Neural crest cell (in vitro differentiated cells): Measurements from ENCODE around the gene TMEM231. TPM values are rescaled to one million over a fixed set of nuclear protein-coding genes. Genes with fewer than 3 reads are reported as not detected.

Experiments
- DNase-seq: peaks from one replicate; pipeline ENCODE4 v3.0.0; 2021; ENCODE audit warnings: low read depth, mixed read lengths, low spot score
- H3K27ac Mint-ChIP-seq: one replicate; pipeline ENCODE4 v1.8.0; 2021; ENCODE audit warnings: mild to moderate bottlenecking, mixed read lengths; ENCODE audit not compliant: unreplicated experiment
- H3K27me3 Mint-ChIP-seq: 2 replicates; pipeline ENCODE4 v1.8.0; 2021; ENCODE audit warnings: low read depth, mild to moderate bottlenecking, mixed read lengths
- H3K36me3 Mint-ChIP-seq: 2 replicates; pipeline ENCODE4 v1.8.0; 2021; ENCODE audit warnings: low read depth, mild to moderate bottlenecking, mixed read lengths
- H3K4me1 Mint-ChIP-seq: 2 replicates; pipeline ENCODE4 v1.8.0; 2021; ENCODE audit warnings: mixed read lengths
- H3K4me3 Mint-ChIP-seq: one replicate; pipeline ENCODE4 v1.8.0; 2021; ENCODE audit warnings: mild to moderate bottlenecking, mixed read lengths
- H3K9me3 Mint-ChIP-seq: 2 replicates; pipeline ENCODE4 v1.8.0; 2021; ENCODE audit warnings: mixed read lengths
- long read RNA-seq: library from polyadenylated mRNA; unstranded; transcript quantifications from one replicate; pipeline ENCODE4 v2.0.0, GENCODE V29; 2020
- total RNA-seq: library from RNA; stranded (reverse); gene quantifications from 2 replicates; pipeline ENCODE4 v1.2.1, GENCODE V29; 2021
- TF ChIP-seq, protein P1 (sequence below): fragments of 200-600 bp; sonication (generic); conservative IDR thresholded peaks from 2 replicates; pipeline ENCODE4 v1.5.0; 2021; ENCODE audit warnings: antibody characterized with exemption, mild to moderate bottlenecking

Gene TMEM231, protein sequence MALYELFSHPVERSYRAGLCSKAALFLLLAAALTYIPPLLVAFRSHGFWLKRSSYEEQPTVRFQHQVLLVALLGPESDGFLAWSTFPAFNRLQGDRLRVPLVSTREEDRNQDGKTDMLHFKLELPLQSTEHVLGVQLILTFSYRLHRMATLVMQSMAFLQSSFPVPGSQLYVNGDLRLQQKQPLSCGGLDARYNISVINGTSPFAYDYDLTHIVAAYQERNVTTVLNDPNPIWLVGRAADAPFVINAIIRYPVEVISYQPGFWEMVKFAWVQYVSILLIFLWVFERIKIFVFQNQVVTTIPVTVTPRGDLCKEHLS
- 25.8 and 27.5 TPM in 2 replicates for total RNA-seq
- long read RNA-seq, full-length matches to known transcripts, result 37 of 61 reads
- long read RNA-seq, partial matches to known transcripts, result 9 of 61 reads
- long read RNA-seq, other reads (novel, unspliced or antisense), result 15 of 61 reads

DNA sequence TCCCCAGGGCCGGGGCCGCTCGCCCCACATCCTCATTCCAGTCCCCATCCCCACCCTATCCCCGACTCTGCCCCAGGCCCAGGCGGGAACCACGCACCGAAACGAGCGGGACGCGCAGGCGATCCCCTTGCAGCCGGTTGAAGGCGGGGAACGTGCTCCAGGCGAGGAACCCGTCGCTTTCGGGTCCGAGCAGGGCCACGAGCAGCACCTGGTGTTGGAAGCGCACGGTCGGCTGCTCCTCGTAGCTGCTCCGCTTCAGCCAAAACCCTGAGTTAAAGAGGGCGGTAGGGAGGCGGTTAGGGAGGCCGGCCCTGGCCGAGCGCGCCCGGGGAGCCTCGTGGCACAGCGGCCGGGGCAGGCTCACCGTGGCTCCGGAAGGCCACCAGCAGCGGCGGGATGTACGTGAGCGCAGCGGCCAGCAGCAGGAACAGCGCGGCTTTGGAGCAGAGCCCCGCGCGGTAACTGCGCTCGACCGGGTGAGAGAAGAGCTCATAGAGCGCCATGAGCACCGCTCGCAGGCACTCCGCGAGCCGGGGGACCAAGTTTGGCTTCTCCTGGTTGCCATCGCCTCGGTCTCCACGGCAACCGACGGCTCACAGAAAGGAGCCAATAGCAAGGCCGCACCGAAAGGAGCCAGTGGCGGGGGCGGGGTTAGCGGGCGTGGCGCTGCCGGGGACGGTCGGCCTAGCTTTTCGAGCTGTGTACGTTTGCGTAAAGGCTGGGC lies at the start of gene TMEM231:
TSS of gene TMEM231 (minus strand) at position 546 of the 724 bp plus-strand sequence. CDS start at position 503, 43 bp downstream.
- Mint-ChIP-seq H3K36me3 (no peaks in the 10 kb centered on the region), H3K27ac (peak within 1 kb of the TSS; percentile 99), H3K4me3 (peak within 1 kb of the TSS; percentile 99)

DNA sequence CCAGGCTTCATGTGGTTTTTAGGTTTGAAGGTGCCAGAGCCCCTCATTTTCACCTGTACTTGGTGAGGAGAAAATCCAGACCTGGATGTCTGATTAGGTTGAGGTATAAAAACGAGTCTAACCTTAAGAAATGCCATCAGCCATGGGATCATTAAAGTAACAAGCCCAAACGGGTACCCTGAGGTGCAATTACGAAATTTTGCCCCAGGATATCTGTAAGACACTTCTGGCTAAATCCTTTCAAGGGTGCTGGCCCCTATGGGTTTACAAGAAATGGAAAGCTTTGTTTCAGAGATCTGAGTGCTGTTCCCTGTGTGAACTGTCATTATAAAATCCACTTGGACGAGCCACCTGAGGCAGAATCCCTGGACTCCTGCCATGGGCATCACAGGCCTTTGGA lies 47.2 kb upstream of the TMEM231 start:
- Mint-ChIP-seq H3K9me3 (no peaks in the 10 kb centered on the region), H3K4me1 (no peaks in the 10 kb centered on the region), H3K27ac (no peak overlapping the region), H3K36me3 (peaks cover 36% of the 10 kb centered on the region), H3K4me3 (no peak overlapping the region), H3K27me3 (no peaks in the 10 kb centered on the region)
- TF ChIP-seq, protein P1, sequence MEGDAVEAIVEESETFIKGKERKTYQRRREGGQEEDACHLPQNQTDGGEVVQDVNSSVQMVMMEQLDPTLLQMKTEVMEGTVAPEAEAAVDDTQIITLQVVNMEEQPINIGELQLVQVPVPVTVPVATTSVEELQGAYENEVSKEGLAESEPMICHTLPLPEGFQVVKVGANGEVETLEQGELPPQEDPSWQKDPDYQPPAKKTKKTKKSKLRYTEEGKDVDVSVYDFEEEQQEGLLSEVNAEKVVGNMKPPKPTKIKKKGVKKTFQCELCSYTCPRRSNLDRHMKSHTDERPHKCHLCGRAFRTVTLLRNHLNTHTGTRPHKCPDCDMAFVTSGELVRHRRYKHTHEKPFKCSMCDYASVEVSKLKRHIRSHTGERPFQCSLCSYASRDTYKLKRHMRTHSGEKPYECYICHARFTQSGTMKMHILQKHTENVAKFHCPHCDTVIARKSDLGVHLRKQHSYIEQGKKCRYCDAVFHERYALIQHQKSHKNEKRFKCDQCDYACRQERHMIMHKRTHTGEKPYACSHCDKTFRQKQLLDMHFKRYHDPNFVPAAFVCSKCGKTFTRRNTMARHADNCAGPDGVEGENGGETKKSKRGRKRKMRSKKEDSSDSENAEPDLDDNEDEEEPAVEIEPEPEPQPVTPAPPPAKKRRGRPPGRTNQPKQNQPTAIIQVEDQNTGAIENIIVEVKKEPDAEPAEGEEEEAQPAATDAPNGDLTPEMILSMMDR, result no peak
- DNase-seq, result no peak

More for the DNA sequence above, at the start of gene TMEM231:
- no peaks in the 10 kb centered on the region for H3K9me3 Mint-ChIP-seq
- peaks cover 38% of the 10 kb centered on the region for H3K4me1 Mint-ChIP-seq
- DNase-seq, result peak; percentile 95
- TF ChIP-seq, protein P1, result peak; percentile 11
- H3K27me3 Mint-ChIP-seq, result no peaks in the 10 kb centered on the region

DNA sequence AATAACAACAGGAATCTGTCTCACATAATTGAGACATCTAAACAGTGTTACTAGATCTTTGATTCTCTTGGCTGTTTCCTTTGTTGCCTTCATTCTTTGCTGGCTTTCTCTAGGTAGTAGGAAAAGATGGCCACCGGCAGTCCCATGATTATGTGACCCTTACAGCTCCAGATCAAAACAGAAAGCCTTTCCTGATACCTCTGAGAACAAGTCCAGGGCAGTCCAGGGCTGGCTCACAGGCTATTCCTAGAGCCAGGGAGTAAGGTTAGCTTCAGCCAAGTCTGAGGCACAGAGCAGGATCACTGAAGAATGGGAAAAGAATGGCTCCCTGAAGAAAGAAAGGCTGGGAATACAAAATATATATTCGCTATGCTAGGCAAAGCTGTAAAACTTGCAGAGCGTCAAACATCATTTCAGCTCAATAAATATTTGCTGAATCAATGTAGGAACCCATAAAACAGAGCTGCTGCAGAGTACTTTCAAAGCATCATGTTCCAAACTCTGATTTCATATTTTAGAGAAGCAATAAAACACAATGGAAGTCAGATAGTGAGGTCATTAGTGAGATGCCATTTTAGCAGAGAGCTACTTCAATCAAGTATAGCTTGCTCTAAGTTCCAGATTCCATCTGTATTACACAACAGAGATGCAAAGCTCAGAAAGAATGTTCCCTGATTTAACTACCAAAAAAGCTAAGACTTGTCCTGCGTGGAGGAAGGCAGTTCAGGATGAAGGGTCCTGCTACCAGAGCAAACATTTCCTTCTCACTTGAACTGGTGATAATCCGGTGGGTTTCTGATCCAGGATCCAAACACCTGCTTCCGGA lies 43.6 kb upstream of the TMEM231 start:
- TF ChIP-seq, protein P1, result no peak
- peaks cover 40% of the 10 kb centered on the region for H3K36me3 Mint-ChIP-seq
- no peak for DNase-seq
- no peak overlapping the region for H3K4me3 Mint-ChIP-seq
- peaks cover 3% of the 10 kb centered on the region for H3K9me3 Mint-ChIP-seq
- H3K27me3 Mint-ChIP-seq, result no peaks in the 10 kb centered on the region
- H3K27ac Mint-ChIP-seq, result no peak overlapping the region
- H3K4me1 Mint-ChIP-seq, result peaks cover 4% of the 10 kb centered on the region

DNA sequence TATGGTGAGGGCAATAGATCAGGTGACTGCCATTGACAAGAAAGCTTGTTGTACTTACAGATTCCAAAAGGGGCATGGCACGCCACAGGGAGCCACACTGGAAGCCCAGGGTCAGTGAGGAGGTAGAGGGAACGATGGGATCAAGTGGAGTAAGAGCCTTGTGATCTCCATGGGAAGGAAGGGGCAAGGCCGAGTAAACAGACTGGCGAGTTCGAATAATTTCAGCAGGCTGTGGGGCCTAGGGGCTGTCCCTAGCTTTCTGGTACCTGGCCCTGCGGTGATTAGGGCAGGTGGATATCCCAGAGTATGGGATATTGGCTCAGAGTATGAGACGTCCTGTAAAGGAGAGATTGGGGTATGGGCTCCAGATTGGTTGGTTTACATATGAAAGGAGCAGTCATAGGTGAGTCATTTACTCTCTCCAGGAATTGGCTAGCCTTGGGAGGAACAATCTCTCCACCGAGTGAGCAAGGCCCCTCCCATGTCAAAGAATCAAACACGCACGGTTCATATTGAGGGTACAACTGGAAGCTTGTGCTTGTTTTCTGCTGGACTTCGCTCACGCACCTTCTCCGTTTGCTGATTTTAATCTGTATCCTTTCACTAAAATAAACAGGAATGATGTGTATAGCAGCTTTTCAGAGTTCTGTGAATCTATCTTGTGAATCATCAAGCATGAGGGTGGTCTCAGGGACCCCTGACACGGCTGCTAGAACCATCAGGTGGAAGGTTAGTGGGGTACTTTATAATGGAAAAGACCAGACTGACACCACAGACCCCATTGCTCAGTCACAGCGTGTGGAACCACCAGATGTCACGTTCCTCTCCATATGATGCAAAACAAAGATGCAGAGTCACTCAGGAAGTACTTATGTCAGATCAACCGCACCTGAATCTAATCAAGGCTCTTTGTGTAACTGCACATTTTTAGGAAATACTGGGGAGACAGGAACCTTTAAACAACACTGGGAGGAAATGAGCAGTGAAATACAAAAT lies 38.1 kb upstream of the TMEM231 start:
- DNase-seq, result no peak
- H3K4me3 Mint-ChIP-seq, result no peak overlapping the region

More for the DNA sequence above, 38.1 kb upstream of the TMEM231 start:
- TF ChIP-seq, protein P1, result no peak
- peaks cover 14% of the 10 kb centered on the region for H3K36me3 Mint-ChIP-seq
- no peaks in the 10 kb centered on the region for H3K27me3 Mint-ChIP-seq
- H3K27ac Mint-ChIP-seq, result peak overlapping the region; percentile 7
- peaks cover 3% of the 10 kb centered on the region for H3K9me3 Mint-ChIP-seq
- peaks cover 22% of the 10 kb centered on the region for H3K4me1 Mint-ChIP-seq
